C4-2B (cell line): ENCODE data around the gene FBP1.

ENCODE experiments used
- H3K27ac ChIP-seq: fragments of 450-650 bp; 2 replicates; pipeline ENCODE4 v1.5.1; 2017
- ZFX ChIP-seq: fragments of 450-650 bp; IDR thresholded peaks from 2 replicates; pipeline ENCODE4 v1.6.1; 2017
- TF ChIP-seq, protein P1 (sequence below): fragments of 450-650 bp; conservative IDR thresholded peaks from 2 replicates; pipeline ENCODE4 v1.5.1; 2017; ENCODE audit warnings: mild to moderate bottlenecking

The FBP1 gene

DNA sequence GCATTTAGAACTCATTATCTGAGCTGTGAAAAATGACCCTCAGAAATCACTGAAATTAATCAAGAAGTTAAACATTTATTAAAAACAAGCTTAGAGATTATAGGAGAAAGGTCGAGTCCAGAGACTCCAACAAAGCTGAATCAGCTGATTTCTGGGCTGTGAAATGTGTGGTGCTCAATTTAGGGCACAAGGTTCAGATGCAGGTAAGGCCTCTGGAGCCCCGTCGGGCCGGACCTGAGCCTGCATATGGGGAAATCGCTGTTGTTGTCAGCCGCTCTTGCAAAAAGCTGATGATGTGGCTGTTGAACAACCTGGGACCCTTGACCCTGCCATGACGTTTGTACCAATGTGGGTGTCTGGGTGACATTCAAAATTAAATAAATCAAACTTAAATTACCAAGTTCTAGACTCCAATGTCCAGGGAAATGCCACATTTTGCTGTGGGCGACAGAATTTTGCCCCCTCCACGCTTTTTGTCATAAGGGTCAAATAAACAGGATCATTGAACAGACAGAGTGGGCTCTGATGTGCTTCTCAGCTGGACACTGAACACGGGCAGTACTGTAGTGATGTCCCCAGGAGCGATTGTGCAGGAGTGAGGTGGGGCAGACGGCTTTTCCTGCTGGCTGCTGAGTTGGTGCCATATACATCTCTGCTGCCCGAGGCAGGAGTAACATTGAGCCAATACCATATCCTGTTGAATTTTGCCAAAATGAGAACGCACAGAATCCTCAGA is 27.2 kb upstream of the FBP1 start:
- TF ChIP-seq, protein P1, sequence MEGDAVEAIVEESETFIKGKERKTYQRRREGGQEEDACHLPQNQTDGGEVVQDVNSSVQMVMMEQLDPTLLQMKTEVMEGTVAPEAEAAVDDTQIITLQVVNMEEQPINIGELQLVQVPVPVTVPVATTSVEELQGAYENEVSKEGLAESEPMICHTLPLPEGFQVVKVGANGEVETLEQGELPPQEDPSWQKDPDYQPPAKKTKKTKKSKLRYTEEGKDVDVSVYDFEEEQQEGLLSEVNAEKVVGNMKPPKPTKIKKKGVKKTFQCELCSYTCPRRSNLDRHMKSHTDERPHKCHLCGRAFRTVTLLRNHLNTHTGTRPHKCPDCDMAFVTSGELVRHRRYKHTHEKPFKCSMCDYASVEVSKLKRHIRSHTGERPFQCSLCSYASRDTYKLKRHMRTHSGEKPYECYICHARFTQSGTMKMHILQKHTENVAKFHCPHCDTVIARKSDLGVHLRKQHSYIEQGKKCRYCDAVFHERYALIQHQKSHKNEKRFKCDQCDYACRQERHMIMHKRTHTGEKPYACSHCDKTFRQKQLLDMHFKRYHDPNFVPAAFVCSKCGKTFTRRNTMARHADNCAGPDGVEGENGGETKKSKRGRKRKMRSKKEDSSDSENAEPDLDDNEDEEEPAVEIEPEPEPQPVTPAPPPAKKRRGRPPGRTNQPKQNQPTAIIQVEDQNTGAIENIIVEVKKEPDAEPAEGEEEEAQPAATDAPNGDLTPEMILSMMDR = no peak
- no peak for TF ChIP-seq ZFX
- H3K27ac ChIP-seq = no peak overlapping the region

DNA sequence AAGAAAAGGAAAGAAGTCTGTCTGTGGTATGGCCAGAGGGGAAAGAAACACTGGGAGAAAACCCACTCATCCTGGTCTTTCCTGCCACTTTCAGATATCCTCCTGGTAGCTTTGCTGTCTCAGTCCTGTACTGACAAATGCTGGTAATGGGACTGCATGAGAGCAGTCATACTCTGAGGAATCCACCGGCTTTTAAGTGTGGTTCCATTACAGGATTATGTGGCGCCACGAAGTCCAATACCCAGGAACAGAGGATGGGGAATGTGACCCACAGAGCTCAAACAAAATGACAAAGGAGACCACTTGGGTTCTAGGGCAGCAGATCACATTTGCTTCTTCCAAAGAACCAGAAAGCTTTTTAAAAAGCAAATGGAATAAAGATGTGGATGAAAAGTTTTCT is 26.3 kb upstream of the FBP1 start:
- no peak overlapping the region for H3K27ac ChIP-seq
- no peak for TF ChIP-seq ZFX

DNA sequence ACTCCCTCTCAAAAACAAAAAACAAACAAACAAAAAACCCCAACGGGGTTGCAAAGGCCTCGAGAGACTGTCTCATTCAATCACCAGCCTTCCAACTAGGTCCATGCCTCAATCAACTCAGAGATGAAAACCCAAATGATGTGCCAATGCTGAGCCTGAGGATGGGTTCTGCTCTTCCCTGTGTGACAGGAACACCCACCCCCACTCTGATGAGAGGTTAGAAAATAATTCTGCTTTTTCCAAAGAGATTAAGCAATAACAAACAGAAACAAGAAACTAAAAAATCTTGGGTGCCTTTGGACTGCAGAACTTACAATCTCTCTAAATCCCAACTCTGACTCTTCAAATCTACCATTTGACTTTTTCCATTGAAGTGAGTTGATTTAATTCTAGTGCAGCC is 25.5 kb upstream of the FBP1 start:
- TF ChIP-seq, protein P1 = no peak
- TF ChIP-seq ZFX = no peak
- H3K27ac ChIP-seq = no peak overlapping the region

DNA sequence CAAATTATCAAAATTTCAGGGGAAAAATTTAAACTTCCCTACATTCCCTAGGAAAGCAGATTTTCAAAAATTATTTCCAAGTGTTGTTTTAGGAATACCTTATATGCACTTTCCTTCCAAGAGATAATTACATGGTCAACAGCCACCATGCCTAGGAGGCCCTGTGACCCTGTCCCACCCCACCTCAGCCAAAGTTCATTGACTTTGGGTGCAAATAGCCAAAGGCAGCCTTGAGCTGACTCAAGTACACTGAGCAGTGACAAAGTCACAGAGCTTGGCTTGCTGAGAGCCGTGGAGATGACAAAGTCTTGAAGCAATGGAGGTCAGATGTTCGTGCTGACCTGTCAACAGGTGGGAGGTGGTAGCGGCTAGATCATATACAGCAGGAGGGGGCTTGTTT is 24.3 kb upstream of the FBP1 start:
- no peak overlapping the region for H3K27ac ChIP-seq
- TF ChIP-seq, protein P1 = no peak
- no peak for TF ChIP-seq ZFX

DNA sequence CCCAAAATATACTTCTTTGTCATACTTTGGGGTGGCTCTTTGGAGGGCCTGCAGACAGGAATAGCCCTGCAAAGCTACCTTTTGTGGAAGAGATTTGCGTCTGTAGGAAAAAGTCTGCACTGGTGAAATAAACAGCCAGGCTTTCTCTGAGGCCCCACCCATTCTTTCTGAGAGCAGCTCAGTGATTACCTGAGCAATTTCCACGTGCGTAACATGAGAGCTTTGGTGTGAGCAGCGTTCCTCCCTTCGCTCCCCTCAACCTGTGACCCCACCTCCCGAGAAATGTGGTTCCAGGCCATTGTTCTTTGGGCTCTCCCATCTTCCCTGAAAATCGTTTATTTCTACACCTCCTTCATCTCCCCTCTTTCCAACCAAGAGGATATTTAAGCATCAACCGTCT is 23.8 kb upstream of the FBP1 start:
- H3K27ac ChIP-seq = no peak overlapping the region
- TF ChIP-seq, protein P1 = no peak
- TF ChIP-seq ZFX = no peak

DNA sequence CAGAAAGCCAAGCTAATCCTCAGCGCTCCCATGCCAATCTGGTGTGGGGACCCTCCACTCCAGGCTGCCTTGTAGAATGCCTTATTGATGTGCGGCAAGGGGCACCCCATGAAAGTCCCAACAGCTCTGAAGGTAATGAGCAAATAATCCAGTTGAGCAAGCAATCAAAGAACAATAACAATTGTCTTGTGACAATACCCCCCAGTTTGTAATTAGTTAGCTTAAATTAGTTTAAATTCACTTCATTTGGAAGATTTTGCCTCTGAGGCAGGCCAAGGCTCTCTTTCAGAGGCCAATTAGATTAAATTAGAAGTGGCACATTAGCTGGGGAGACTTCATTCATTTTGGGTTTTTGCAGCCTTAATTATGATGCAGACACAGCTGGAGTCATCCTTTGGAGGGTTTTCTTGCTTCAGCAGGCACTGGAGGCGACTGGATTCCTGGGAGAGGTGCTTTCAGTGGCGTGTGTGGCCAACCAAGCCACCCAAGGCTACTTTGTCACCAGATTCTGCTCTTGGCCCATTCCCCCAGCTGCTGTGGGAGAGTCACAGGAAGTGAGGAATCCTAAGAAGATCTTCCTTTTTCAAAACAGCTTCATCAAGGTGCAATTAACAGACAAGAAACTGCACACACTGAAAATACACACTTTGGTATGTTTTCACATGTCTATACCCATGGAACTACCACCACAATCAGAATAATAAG is 17.9 kb upstream of the FBP1 start:
- TF ChIP-seq ZFX = no peak
- TF ChIP-seq, protein P1 = no peak

DNA sequence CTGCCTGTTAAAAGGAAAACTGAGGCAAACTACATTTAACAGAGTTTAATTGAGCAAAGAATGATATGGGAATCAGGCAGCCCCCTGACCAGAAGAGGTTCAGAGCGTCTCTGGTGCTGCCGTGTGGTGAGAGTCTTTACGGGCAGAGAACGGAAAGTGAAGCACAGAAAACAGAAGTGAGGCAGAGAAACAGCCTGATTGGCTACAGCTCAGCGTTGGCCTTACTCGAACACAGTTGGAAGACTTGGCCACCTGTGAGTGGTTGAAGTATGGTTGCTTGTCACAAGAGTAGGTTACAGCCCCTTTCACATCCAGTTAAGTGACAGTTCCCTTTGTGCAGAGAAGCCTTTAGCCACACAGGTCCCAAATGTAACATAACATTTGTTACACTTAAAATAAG is 16.9 kb upstream of the FBP1 start:
- no peak overlapping the region for H3K27ac ChIP-seq
- no peak for TF ChIP-seq ZFX

More for the DNA sequence above, 17.9 kb upstream of the FBP1 start:
- H3K27ac ChIP-seq = no peak overlapping the region

DNA sequence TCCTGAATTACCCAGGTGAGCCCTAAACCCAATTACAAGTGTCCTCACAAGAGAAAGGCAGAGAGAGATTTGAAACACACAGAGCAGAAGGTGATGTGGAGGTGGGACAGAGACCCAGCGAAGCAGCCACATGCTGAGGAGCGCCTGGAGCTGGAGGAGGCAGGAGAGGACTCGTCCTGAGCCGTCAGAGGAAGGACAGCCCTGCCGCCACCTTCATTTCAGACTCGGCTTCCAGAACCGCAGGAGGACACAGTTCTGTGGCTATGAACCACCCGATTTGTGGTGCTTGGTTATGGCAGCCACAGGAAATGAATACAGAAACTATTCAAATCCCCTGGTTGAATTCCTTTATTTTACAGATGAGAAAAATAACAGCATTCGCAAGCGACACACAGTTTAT is 16.4 kb upstream of the FBP1 start:
- TF ChIP-seq, protein P1 = no peak
- TF ChIP-seq ZFX = no peak
- no peak overlapping the region for H3K27ac ChIP-seq
